ENCODE results near the gene MACF1. TPM values are rescaled to one million over a fixed set of nuclear protein-coding genes. Genes with fewer than 3 reads are reported as not detected.
A peak's percentile ranks its signal among the peaks of the same experiment; 100 is the strongest.

Gene MACF1
- total RNA-seq, 1 donor from 2014 or later: 657 TPM

GRCh38 chr1:39335216-39335615, 130.7 kb downstream of the MACF1 start:
- no peak for TF ChIP-seq CTCF (IDR thresholded peaks at IDR 0.05; ENCODE audit: partially characterized antibody, unreplicated experiment)
- Mint-ChIP-seq H3K4me3 (ENCODE audit: unreplicated experiment) (no peak overlapping the region), H3K27ac (ENCODE audit: unreplicated experiment) (no peak overlapping the region), H3K4me1 (ENCODE audit: low read depth, unreplicated experiment) (no peaks in the 10 kb centered on the region), H3K36me3 (ENCODE audit: unreplicated experiment) (peaks cover 5% of the 10 kb centered on the region), H3K27me3 (ENCODE audit: unreplicated experiment) (peaks cover 4% of the 10 kb centered on the region), H3K9me3 (ENCODE audit: unreplicated experiment) (peaks cover 10% of the 10 kb centered on the region)
- no peak for DNase-seq

- H3K4me1 Mint-ChIP-seq (ENCODE audit: low read depth, unreplicated experiment): no peaks in the 10 kb centered on the region
- H3K36me3 Mint-ChIP-seq (ENCODE audit: unreplicated experiment): peaks cover 5% of the 10 kb centered on the region
- H3K9me3 Mint-ChIP-seq (ENCODE audit: unreplicated experiment): peaks cover 13% of the 10 kb centered on the region
- no peak for TF ChIP-seq CTCF (IDR thresholded peaks at IDR 0.05; ENCODE audit: partially characterized antibody, unreplicated experiment)
- H3K4me3 Mint-ChIP-seq (ENCODE audit: unreplicated experiment): no peak overlapping the region
- no peak for DNase-seq
- peak overlapping the region; percentile 20 for H3K27ac Mint-ChIP-seq (ENCODE audit: unreplicated experiment)
- peaks cover 6% of the 10 kb centered on the region for H3K27me3 Mint-ChIP-seq (ENCODE audit: unreplicated experiment)
These were observed 132.6 kb downstream of the MACF1 start for GRCh38 chr1:39337067-39337466.

- no peak overlapping the region for H3K27ac Mint-ChIP-seq (ENCODE audit: unreplicated experiment)
- H3K4me3 Mint-ChIP-seq (ENCODE audit: unreplicated experiment): no peak overlapping the region
- peaks cover 5% of the 10 kb centered on the region for H3K36me3 Mint-ChIP-seq (ENCODE audit: unreplicated experiment)
- no peak for DNase-seq
- peaks cover 6% of the 10 kb centered on the region for H3K27me3 Mint-ChIP-seq (ENCODE audit: unreplicated experiment)
- H3K9me3 Mint-ChIP-seq (ENCODE audit: unreplicated experiment): peaks cover 18% of the 10 kb centered on the region
- TF ChIP-seq CTCF (IDR thresholded peaks at IDR 0.05; ENCODE audit: partially characterized antibody, unreplicated experiment): no peak
- no peaks in the 10 kb centered on the region for H3K4me1 Mint-ChIP-seq (ENCODE audit: low read depth, unreplicated experiment)
These were observed 138.3 kb downstream of the MACF1 start for GRCh38 chr1:39342776-39343175.

- no peak for TF ChIP-seq CTCF (IDR thresholded peaks at IDR 0.05; ENCODE audit: partially characterized antibody, unreplicated experiment)
- no peak overlapping the region for H3K27ac Mint-ChIP-seq (ENCODE audit: unreplicated experiment)
- no peak overlapping the region for H3K4me3 Mint-ChIP-seq (ENCODE audit: unreplicated experiment)
- peaks cover 25% of the 10 kb centered on the region for H3K9me3 Mint-ChIP-seq (ENCODE audit: unreplicated experiment)
- no peak for DNase-seq
- H3K4me1 Mint-ChIP-seq (ENCODE audit: low read depth, unreplicated experiment): no peaks in the 10 kb centered on the region
- peaks cover 12% of the 10 kb centered on the region for H3K27me3 Mint-ChIP-seq (ENCODE audit: unreplicated experiment)
- peaks cover 2% of the 10 kb centered on the region for H3K36me3 Mint-ChIP-seq (ENCODE audit: unreplicated experiment)
These were observed 140.1 kb downstream of the MACF1 start for GRCh38 chr1:39344394-39345154.

GRCh38 chr1:39346872-39347271, 142.4 kb downstream of the MACF1 start:
- H3K27me3 Mint-ChIP-seq (ENCODE audit: unreplicated experiment): peaks cover 15% of the 10 kb centered on the region
- H3K4me1 Mint-ChIP-seq (ENCODE audit: low read depth, unreplicated experiment): no peaks in the 10 kb centered on the region
- DNase-seq: no peak
- no peaks in the 10 kb centered on the region for H3K36me3 Mint-ChIP-seq (ENCODE audit: unreplicated experiment)
- no peak for TF ChIP-seq CTCF (IDR thresholded peaks at IDR 0.05; ENCODE audit: partially characterized antibody, unreplicated experiment)
- no peak overlapping the region for H3K4me3 Mint-ChIP-seq (ENCODE audit: unreplicated experiment)
- H3K9me3 Mint-ChIP-seq (ENCODE audit: unreplicated experiment): peaks cover 23% of the 10 kb centered on the region
- peak overlapping the region; percentile 43 for H3K27ac Mint-ChIP-seq (ENCODE audit: unreplicated experiment)
